Choroid plexus epithelial cell (primary cell): Measurements from ENCODE around the gene CSH1.
A peak's percentile ranks its signal among the peaks of the same experiment; 100 is the strongest.
"Not testable (repeated sequence)": the region's sequence is repeated elsewhere in the genome, so short reads cannot be mapped to it uniquely, and the experiment has no call there.

Source experiments
- DNase-seq: peaks from one replicate; pipeline ENCODE4 v3.0.0-alpha.2; 2010; ENCODE audit warnings: low read depth
- H3K4me3 ChIP-seq: 2 replicates; pipeline ENCODE4 v1.5.1; 2011; ENCODE audit warnings: low read depth, mild to moderate bottlenecking, control low read depth, low read length, moderate library complexity
- CTCF ChIP-seq: conservative IDR thresholded peaks from 2 replicates; pipeline ENCODE4 v1.5.1; 2011; ENCODE audit warnings: low read depth, mild to moderate bottlenecking, control low read depth, inconsistent platforms, low read length, moderate library complexity

CSH1 gene

GRCh38 chr17:63869491-63870291 lies 26.7 kb downstream of the CSH1 start:
- TF ChIP-seq CTCF: peak; percentile 41
- peak; percentile 43 for DNase-seq

GRCh38 chr17:63866625-63867024 lies 29.7 kb downstream of the CSH1 start:
- peak; percentile 20 for DNase-seq

More at GRCh38 chr17:63869491-63870291, 26.7 kb downstream of the CSH1 start:
- H3K4me3 ChIP-seq: not testable (repeated sequence)

GRCh38 chr17:63859257-63859656 lies 37.1 kb downstream of the CSH1 start:
- DNase-seq: no peak
- H3K4me3 ChIP-seq: no peak overlapping the region
- no peak for TF ChIP-seq CTCF

More at GRCh38 chr17:63866625-63867024, 29.7 kb downstream of the CSH1 start:
- peak; percentile 43 for TF ChIP-seq CTCF
- H3K4me3 ChIP-seq: not testable (repeated sequence)

- DNase-seq: not testable (repeated sequence)
Observed at GRCh38 chr17:63856425-63856824, 39.9 kb downstream of the CSH1 start.

GRCh38 chr17:63855185-63855584 lies 41.2 kb downstream of the CSH1 start:
- no peak for DNase-seq
- no peak overlapping the region for H3K4me3 ChIP-seq
- TF ChIP-seq CTCF: no peak

More at GRCh38 chr17:63856425-63856824, 39.9 kb downstream of the CSH1 start:
- not testable (repeated sequence) for H3K4me3 ChIP-seq

- no peak for TF ChIP-seq CTCF
- no peak for DNase-seq
Observed at GRCh38 chr17:63854709-63855108, 41.7 kb downstream of the CSH1 start.

GRCh38 chr17:63853260-63853659 lies 43.1 kb downstream of the CSH1 start:
- H3K4me3 ChIP-seq: no peak overlapping the region
- no peak for TF ChIP-seq CTCF
- no peak for DNase-seq

More at GRCh38 chr17:63854709-63855108, 41.7 kb downstream of the CSH1 start:
- H3K4me3 ChIP-seq: no peak overlapping the region
